ENCODE data around the gene PITPNM3.

The PITPNM3 gene

GRCh38 chr17:6423931-6424330 is 132.4 kb downstream of the PITPNM3 start:
- Histone ChIP-seq H3K27me3 (replicated peaks) (no peaks in the 10 kb centered on the region), H3K27ac (no peak overlapping the region), H3K36me3 (replicated peaks) (no peaks in the 10 kb centered on the region), H3K4me3 (ENCODE audit: low read depth, low read length) (no peak overlapping the region)
- DNase-seq: no peak
- in situ Hi-C loops (cut with HindIII; ENCODE audit: low pct_ligation_motif_present, low sequenced_read_pairs): loop anchor here (25.0 kb wide), 1 partner anchor 837 kb away; the partner anchor contains the start of gene NLRP1
- TF ChIP-seq CTCF (IDR thresholded peaks at IDR 0.05; ENCODE audit: low read depth, low read length, missing control alignments): no peak

GRCh38 chr17:6422654-6423241 is 133.6 kb downstream of the PITPNM3 start:
- DNase-seq: no peak
- Histone ChIP-seq H3K36me3 (replicated peaks) (no peaks in the 10 kb centered on the region), H3K27me3 (replicated peaks) (no peaks in the 10 kb centered on the region), H3K27ac (no peak overlapping the region), H3K4me3 (ENCODE audit: low read depth, low read length) (no peak overlapping the region)
- no peak for TF ChIP-seq CTCF (IDR thresholded peaks at IDR 0.05; ENCODE audit: low read depth, low read length, missing control alignments)
- in situ Hi-C loops (cut with HindIII; ENCODE audit: low pct_ligation_motif_present, low sequenced_read_pairs): loop anchor here (25.0 kb wide), 1 partner anchor 835 kb away; the partner anchor contains the start of gene NLRP1

- Histone ChIP-seq H3K36me3 (replicated peaks) (no peaks in the 10 kb centered on the region), H3K27ac (no peak overlapping the region), H3K27me3 (replicated peaks) (no peaks in the 10 kb centered on the region), H3K4me3 (ENCODE audit: low read depth, low read length) (no peak overlapping the region)
- TF ChIP-seq CTCF (IDR thresholded peaks at IDR 0.05; ENCODE audit: low read depth, low read length, missing control alignments): peak; percentile 90
- in situ Hi-C loops (cut with HindIII; ENCODE audit: low pct_ligation_motif_present, low sequenced_read_pairs): loop anchor here (25.0 kb wide), 1 partner anchor 835 kb away; the partner anchor contains the start of gene NLRP1
- peak; percentile 63 for DNase-seq
Measured at GRCh38 chr17:6421700-6422604, 134.4 kb downstream of the PITPNM3 start.

- no peak for DNase-seq
- no peak overlapping the region for H3K27ac ChIP-seq
- peak; percentile 62 for TF ChIP-seq CTCF (IDR thresholded peaks at IDR 0.05; ENCODE audit: low read depth, low read length, missing control alignments)
Measured at GRCh38 chr17:6420173-6420641, 136.1 kb downstream of the PITPNM3 start.

GRCh38 chr17:6415616-6416015 is 140.7 kb downstream of the PITPNM3 start:
- no peak for TF ChIP-seq CTCF (IDR thresholded peaks at IDR 0.05; ENCODE audit: low read depth, low read length, missing control alignments)

More at GRCh38 chr17:6420173-6420641, 136.1 kb downstream of the PITPNM3 start:
- in situ Hi-C loops (cut with HindIII; ENCODE audit: low pct_ligation_motif_present, low sequenced_read_pairs): loop anchor here (25.0 kb wide), 1 partner anchor 833 kb away; the partner anchor contains the start of gene NLRP1
- Histone ChIP-seq H3K27me3 (replicated peaks) (no peaks in the 10 kb centered on the region), H3K36me3 (replicated peaks) (no peaks in the 10 kb centered on the region), H3K4me3 (ENCODE audit: low read depth, low read length) (no peak overlapping the region)

More at GRCh38 chr17:6415616-6416015, 140.7 kb downstream of the PITPNM3 start:
- no peak for DNase-seq
- H3K36me3 ChIP-seq (replicated peaks): no peaks in the 10 kb centered on the region
- no peak overlapping the region for H3K4me3 ChIP-seq (ENCODE audit: low read depth, low read length)
- no peak overlapping the region for H3K27ac ChIP-seq
- H3K27me3 ChIP-seq (replicated peaks): no peaks in the 10 kb centered on the region
- in situ Hi-C loops (cut with HindIII; ENCODE audit: low pct_ligation_motif_present, low sequenced_read_pairs): loop anchor here (25.0 kb wide), 1 partner anchor 828 kb away; the partner anchor contains the start of gene NLRP1
